ENCODE measurements around the gene SEPSECS.

SEPSECS gene

DNA sequence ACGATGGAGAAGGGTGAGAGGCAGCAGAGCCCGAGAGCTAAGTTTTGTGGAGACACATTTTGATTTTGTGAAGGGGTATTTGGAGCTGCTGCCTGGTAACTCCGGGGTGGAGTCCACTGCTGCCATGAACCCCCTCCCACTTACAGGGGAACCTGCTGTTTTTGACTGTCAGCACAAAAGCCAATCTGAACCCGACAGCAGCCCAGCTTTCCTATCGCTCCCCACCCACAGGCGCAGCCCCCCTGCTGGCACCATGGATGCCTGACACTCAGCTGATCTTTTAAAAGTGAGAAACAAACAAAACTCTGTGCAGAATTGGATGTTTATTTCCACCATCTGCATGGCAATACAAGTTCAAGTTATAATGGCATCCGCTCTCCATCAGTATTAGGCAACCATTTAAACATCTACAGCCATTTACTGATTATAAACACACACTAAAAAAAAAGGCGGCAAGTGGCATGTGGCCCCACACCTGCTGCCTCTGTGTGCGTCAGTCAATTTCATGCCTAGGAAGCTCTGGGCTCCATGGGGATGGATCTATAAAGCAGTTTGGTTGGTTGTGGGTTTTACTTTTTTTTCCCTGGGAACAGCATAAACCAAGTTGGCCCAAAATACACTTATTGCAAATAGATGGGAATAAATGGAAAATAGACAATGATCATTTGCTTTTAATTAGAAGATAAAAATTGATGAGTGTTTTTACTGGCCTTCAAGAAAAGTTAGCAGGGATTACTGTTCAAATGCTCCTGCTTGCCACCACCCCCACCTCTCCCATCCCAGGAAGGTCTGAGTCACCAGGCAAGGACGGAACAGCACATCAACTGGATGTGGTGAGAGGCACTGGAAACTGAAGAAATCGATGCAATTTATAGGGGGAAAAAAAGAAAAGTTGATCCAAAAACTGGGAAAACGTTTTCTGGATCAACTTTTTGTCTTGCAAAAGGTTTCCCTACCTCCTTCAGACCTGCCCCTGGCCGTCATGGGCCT lies 46.0 kb downstream of the SEPSECS start:
- Histone ChIP-seq H3K27ac (no peak overlapping the region), H3K4me3 (no peak overlapping the region)

DNA sequence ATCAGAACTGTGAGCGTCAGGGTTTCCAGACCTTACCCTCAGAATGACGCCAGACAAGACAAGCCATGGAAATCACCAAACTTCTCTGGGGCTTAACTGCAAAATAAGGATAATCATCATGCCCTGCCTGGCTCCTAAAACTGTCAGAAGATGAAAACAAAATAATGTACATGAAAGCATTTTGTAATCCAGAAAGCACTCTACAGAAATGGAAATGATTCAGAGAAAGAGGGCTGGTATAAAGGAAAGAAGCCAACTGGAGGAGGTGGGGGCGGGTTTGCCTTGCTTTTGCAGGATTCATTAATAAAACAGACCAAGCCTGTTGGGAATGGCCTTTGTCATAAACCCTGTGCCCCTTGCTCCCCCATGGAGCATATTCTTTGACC lies 47.3 kb downstream of the SEPSECS start:
- Histone ChIP-seq H3K4me3 (no peak overlapping the region), H3K27ac (no peak overlapping the region)

DNA sequence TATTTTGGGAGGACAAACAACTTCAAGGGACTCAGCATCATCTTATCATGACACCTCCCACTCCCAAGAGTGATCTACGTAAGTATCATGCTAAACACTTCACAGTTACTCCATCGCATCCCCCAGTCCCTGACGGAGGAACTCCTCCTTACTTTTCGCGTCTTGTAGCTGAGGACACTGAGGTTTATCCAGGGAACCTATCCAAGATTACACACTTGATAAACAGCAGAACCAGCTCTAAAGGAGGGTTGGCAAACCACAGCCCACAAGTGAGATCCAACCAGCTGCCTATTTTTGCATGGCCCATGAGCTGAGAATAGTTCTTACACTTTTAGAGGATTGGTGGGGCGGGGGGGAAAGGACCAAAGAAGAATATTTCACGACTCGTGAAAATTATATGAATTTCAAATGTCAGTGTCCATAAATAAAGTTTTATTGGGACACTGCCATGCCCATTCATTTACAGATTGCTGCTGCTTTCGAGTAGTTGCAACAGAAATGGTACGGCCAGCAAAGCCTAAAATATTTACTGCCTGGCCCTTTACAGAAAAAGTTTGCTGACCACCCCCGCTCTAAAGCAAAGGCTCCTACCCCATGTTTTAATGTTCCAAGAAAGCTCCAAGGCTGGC lies 47.8 kb downstream of the SEPSECS start:
- Histone ChIP-seq H3K27ac (no peak overlapping the region), H3K4me3 (no peak overlapping the region)

DNA sequence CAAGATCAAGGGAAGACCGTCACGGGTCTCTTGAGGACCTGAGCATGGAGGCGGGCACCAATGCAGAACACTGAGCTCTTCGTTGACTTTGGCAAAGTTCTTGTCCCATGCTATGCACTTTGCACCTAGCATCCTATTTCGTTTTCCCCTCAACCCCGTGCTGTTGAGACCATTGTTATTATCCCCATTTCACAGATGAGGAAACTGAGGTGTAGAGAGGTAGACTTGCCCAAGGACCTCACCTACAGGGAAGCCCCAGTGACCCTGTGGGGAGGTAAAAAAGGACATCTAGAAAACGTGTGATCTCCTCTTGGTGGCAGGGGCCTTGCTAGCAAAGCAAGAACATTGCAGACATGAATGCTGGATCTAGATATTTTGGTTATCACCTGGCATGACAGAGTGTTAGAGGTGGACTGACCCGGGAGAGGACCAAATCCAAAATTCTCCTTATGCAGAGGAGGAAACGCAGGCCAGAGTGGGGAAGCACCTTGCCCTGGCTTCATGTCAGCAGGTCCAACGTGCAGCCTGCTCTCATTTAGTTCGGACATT lies 48.5 kb downstream of the SEPSECS start:
- Histone ChIP-seq H3K27ac (no peak overlapping the region), H3K4me3 (no peak overlapping the region)

DNA sequence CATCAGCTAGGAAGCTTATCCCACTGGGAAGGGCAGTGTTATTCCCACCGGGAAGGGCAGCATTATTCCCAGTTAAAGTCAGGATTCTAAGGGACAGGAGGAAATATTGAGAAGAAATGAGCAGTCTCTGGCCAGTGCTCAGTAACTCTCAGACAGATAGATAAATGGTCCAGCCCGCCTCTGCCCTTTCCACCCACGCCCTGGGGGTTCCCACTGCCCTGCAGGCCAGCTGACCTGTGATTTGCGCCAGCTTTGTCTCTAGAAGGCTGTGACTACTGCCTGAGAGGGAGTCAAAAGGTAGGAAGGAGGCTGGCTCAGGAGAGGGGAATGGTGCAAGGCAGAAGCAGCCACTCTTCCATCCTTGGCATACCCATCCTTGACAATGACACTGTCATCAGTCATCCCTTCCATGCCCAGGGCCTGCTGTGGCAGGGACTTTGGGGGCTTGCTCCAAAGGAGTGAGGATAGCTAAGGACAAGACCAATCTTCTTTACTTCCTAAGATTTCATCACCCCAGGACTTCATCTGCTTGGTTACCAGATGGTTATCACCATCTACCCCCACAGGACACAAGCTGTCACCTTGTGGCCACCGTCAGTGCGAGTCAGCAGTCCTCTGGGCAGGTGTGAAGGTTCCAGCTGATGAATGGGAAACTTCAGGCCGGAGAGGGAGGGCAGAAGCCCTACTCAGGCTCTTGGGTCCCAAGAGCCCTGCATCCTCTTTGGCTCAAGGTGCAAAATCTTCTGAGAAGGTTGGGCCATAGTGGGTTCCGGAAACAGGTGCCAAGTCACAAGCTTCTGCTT lies 49.5 kb downstream of the SEPSECS start:
- H3K27ac ChIP-seq = no peak overlapping the region

DNA sequence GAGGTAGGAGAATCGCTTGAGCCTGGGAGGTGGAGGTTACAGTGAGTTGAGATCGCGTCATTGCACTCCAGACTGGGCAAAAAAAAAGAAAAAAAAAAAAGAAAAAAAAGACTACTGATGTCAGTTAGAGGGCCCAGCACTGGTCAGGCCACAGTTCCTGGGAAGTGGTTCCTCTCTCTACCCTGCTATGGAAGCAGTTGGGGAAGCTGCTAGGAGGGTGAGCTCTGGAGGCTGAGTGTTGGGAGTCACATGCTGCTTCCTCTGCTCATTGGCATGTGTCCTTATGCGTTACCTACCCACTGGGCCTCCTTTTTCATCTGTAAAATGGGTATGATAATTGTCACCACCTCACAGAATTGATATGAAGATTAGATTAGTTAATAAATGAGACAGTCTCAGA lies 50.7 kb downstream of the SEPSECS start:
- Histone ChIP-seq H3K27ac (no peak overlapping the region), H3K4me3 (no peak overlapping the region)

More for the DNA sequence above, 49.5 kb downstream of the SEPSECS start:
- no peak overlapping the region for H3K4me3 ChIP-seq

DNA sequence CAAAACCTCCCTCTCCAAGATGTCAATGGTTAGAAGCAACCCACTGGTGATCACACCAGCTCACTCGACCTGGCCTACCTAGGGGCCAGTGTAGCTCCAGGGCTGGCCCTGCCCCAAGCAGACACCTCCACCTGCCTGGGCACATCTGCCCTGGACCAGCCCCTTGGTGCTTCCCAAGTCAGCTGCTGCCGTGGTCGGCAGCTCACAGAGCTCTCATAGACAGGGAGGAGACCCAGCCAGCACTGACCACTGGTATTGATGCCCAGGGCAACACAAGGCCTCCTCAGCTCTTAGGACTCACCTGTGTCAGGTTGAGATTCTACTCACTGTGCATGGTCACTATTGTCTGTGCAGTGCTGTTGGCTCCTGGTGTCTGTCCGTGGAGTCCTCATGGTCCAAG lies 51.7 kb downstream of the SEPSECS start:
- no peak overlapping the region for H3K27ac ChIP-seq
- no peak overlapping the region for H3K4me3 ChIP-seq

DNA sequence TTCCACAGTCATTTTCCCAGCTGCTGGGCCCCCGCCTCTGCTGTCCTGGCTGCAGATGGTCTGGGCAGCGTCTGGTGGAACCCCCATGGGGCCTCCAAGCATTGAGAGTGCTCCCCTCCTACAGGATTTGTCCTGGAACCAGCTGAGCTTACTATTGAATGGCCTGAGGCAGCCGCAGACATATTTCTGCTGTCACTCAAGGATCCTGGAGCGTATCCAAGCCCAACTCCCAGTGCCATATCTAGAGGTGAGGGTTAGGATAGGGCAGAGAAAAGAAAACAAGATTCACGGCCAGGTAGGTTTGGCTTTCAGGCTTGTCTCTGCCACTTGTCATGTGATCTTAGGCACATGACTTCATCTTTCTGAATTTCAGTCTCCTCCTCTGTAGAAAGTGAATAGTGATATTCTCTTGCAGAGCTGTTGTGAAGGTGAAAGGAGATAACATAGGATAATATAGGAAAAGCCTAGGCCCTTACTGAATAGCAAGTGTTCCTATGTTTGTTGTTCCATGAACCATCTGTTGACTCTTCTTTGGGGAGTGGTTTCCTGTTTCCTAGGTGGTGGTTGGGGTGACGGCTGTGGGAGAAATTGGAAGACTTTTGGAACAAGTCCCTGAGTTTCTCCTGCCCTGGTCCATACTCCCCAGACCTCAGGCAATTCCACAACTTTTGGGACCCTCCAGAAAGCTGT lies 52.3 kb downstream of the SEPSECS start:
- Histone ChIP-seq H3K27ac (peak overlapping the region in 1 of 21 experiments; percentile 3), H3K4me3 (no peak overlapping the region)

DNA sequence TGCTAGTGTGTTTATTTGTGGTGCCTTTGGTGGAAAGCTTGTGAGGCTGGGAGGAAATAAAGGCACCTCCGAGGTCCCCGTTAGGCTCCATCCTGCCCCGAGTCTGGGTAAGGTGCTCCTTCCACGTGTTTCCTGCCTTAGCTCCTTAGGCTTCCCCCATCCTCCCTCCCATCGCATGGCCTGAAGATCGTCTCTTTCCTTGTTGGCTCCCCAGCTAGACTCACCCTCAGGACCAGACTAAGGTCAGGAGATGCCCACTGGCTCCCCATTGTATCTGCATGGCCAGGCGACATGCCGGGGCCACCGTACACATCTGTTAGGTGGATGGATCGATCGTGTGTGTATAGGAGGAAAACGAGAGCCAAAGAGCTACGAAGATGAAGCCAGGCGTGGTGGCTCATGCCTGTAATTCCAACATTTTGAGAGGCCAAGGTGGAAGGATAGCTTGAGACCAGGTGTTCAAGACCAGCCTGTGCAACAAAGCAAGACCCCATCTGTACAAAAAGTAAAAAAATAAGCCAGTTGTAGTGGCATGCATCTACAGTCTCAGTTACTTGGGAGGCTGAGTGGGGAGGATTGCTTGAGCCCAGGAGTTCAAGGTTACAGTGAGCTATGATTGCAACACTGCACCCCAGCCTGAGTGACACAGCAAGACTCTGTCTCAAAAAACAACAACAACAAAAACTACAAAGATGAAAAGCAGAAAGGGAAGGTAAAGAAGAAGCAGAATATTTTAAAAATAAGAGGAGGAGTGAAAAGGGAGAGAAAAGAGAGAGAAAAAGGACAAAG lies 53.7 kb downstream of the SEPSECS start:
- Histone ChIP-seq H3K27ac (no peak overlapping the region), H3K4me3 (no peak overlapping the region)

DNA sequence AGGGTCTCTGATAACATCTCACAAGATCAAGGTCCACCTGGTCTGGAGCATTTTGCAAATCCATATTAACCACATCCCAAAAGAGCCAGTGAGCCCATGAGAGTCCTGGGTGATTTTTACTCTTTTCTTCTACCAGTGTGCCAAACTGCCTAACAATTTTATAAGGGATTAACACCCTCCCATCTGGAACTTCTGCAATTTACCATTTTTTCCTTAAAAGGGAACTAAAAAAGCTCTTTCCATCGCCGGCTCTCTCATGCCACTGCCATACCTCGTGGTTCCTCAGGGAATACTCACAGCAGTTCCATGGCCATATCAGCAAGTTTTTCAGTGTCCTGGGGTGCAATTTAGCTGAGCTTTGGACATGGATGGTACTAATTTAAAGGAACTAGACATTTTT lies 55.7 kb downstream of the SEPSECS start:
- no peak overlapping the region for H3K4me3 ChIP-seq
- H3K27ac ChIP-seq = no peak overlapping the region

DNA sequence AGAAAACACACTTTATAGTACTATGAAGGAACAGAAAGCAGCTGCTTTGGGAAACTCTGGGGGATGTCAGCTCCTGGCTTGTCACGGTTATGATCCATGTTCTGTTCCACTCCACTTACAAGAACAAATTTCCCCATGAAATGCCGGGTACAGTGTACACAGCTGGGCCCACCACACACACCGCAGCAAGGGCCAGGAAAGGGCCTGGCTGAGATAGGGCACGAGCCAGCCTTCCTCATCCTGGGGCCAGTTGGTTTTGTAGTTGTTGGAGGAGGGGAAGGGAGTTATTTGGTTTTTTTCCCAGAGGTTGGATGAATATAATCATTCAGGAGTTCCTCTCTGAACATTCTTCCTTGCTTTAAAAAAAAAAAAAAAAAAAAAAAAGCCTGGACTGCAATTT lies 56.8 kb downstream of the SEPSECS start:
- H3K4me3 ChIP-seq = no peak overlapping the region
- no peak overlapping the region for H3K27ac ChIP-seq

DNA sequence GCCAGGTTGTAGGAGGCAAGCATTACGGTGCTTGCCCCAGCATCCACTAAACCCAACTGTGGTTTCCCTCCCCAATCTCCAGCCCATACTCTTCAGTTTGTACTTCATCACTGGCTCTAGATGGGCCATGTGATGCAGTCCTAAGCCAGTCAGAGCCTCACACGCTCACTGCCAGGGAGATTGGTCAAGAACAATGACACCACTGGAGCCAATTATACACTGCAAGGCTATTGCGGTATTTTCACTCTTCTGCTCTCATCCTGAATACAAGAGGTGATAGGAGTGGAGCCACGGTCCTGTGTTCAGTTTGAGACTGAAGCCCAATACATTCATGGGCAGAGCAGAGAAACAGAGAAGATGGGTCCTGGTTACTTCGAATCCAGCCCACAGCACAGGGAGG lies 58.4 kb downstream of the SEPSECS start:
- Histone ChIP-seq H3K4me3 (no peak overlapping the region), H3K27ac (no peak overlapping the region)

DNA sequence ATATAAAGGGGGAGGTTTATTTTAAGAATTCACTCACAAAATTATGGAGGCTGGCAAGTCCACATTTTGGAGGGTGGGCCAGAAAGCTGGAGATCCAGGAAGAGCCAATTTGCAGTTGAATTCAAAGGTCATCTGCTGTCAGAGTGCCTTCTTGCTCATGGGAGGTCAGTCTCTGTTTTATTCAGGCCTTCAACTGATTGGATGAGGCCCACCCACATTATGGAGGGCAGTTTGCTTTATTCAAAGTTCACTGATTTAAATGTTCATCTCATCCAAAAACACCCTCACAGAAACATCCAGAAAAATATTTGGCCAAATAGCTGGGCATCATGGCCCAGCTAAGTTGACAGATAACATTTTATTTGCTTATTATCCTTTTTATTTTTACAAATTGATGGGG lies 59.5 kb downstream of the SEPSECS start:
- H3K4me3 ChIP-seq = no peak overlapping the region
- H3K27ac ChIP-seq = peak overlapping the region in 1 of 21 experiments; percentile 2

DNA sequence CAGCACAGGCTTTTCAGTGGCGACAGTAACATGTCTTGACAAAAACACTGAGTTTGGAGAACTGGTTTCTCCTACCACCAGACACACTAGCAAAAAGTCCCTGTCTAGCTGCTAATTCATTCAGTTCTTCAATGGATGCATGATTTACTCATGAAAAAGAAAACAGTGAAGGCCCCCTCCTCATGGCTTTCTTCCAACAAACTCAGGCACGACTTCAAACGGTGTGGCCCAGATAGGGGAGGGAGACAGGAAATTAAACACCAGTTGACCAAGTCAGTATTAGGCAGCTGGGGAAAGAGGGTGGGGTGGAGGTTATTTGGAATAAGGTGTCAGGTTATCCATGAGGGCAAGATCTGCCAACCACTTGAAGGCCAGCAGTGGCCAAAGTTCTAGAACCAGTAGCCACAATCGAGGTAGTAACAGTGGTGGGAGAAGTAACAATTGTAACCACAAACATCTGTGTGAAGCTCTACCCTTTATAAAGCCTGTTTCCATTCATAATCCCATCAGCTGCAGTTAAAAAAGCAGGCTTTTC lies 60.2 kb downstream of the SEPSECS start:
- Histone ChIP-seq H3K27ac (peak overlapping the region in 4 of 21 experiments; percentile 2 to 47 (median 28)), H3K4me3 (no peak overlapping the region)

DNA sequence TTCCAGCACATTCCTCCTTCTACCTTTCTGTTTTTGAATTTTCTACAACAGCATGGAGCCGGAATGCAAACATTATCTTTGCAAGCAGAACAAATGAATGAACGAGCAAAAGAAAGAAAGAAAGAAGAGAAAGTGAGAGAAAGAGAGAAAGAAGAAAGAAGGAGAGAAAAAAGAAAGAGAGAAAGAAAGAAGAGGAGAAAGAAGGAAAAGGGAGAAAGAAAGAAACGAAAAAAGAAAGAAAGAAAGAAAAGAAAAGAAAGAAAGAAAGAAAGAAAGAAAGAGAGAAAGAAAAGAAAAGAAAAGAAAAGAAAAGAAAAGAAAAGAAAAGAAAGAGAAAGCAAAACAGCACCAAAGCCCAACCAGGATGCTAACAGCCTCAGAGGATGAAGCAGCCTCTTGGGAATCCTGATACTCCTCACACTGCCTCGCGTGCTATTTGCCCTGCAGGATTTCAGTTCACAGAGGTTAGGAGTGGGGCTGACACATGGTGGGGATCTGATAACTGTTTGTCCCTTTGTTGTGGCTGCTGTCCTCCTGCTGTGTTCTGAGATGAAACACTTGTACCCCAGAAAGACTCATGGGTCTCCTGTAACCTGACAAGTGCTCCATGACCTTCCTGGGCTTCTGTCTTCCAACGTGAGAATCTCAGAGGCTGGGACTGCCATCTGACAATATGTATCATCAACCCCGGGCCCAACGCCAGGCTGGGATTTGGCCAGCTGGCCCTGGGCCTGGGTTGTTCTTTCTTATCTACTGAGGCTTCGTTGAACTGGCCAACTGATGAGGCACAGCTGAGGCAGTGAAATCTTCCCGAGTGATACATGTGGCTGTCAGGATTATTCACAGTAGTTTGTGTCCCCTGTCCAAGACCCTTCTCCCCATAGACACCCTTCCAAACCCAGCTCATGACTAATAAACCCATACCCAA lies 61.0 kb downstream of the SEPSECS start:
- Histone ChIP-seq H3K4me3 (no peak overlapping the region), H3K27ac (peak overlapping the region in 1 of 21 experiments; percentile 12)

DNA sequence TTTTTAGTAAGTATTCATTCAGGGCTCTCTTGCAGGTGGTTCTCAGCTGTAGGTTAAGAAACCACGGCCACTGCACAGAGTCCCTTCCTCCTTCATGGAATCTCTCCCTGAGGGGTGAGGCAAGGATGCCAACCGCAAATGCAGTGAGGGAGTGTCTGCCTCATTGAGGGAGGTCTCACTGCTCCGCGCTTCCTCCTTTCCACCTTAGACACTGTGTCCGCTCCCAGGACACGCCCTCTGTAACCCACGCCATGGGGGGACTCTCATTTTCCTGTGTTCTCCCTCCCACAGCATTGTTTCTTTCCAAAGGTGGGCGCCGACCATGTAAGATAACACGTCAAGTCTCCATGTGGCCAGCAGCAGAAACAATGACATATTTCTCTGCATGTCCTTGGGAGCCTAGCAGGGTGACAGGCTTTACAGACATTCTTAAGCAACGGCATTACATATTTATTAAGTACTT lies 63.2 kb downstream of the SEPSECS start:
- no peak overlapping the region for H3K27ac ChIP-seq

DNA sequence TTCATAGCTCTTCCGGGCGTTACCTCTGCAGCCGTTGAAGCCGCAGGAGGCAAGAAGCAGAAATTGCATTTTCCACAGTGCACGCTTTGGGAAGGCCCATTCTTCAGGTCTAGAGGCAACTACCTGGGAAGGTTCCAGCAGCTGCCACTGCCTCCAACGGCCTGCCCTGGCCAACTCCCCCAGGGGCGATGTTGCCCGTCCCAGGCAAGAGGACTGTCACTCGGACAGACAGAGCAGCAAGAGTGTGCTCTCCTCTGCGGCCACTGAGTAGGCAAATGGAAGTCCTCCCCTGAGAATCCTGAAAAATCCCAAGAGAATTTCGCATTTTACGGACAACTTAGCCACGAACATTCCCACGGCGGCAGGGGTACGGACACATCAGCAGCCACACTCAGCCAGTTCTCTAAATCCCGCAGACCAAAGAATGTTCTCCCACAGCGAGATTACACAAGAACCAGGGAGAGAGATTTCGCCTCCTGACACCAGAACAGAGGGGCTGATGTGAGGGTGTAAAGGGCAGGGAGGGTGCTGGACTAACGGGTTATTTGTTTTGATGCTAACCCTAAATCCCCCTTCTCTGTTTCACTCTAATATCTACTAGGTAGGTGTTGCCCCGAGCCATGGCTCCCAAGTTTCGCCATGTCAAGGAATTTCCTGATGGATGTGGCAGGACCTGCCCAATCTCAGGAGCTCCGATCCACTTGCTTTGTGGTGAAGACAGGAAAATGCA lies 63.8 kb downstream of the SEPSECS start:
- H3K27ac ChIP-seq = no peak overlapping the region
- H3K4me3 ChIP-seq = no peak overlapping the region

More for the DNA sequence above, 63.2 kb downstream of the SEPSECS start:
- H3K4me3 ChIP-seq = no peak overlapping the region
